ENCODE measurements around the gene ACTC1. TPM values are rescaled to one million over a fixed set of nuclear protein-coding genes. Genes with fewer than 3 reads are reported as not detected.

ACTC1 gene
- total RNA-seq = not detected in 2 replicates

DNA sequence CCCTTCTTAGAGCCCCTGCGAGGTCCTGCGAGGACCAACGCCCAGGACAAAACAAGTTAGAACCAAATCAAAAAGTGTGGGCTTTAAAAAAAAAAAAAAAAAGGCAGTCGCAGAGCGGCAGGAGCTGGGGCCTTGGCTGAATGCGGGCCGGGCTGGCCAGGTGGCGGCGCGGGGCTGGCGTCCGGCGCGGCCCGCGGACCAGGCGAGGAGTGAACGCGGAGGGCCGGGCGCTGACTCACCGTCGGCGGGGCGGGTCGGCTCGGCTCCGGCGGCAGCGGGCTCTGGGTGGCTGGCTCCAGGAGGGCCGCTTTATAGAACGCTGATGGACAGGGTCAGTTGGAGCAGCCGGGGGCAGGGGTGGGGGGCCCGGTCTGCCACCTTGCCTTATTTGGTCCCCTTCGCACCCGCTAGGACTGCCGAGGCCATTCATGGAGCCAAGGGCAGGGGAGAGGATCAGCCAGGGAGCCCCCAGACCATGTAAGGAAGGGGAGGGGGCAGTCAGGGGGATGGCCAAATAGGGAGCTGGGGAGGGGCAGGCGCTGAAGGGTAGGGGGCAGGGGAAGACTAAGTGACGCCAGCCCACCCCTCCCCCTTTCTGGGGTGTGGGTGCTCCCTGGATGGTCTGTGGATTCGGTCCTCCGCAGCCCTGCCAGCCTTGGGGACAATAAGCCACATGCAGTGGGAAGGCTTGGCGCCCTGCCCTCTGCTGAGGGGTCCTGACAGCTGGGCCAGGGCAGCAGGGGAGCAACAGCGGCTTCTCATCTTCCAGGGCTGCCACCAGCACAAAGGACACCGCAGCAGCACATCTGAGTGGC lies at the start of gene ACTC1:
Gene ACTC1, minus strand, starts transcription at position 283 of the 815 bp plus-strand sequence. CDS start 741 bp downstream, outside the sequence.

DNA sequence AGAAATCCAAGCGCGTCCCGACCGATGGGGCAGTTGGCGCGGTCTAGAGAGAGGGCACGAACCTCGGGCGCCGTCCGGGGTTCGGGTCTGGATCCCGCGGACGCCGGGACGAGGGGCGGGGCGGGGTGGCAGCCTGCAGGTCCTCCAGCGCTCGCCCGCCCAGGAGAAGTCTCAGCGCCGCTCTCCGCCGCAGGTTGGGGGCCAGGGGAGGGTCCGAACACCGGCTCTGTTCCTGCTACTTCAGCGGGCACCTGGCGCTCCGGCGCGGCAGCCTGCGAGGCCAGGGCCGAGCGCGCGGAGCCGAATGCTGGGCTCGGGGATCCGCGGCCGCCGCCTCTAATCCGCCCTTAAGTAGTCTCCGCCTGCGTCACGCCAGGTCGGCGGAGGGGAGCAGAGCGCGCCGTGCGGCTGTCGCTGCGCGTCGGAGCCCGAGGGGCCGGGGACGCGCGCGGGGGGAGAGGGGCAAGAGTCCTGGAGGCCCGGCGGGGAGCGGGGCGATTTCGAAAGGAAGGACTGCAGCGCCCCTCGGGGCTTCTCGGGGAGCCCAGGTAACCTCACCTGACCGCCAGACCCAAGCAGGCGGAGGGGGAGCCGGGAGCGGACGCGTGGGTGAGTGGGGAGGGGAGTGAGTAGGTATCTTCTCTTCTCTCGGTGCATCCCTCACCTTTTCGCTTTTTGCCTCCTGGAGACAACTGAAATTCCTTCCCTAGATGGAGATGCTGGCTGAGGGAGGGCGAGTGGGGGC lies 40.5 kb downstream of the ACTC1 start, which contains the start of gene GJD2:
Gene GJD2, minus strand, starts transcription at position 325 of the 745 bp plus-strand sequence. CDS start 510 bp downstream, outside the sequence.

Other genes starting within 250 kb of the ACTC1 start
- gene GOLGA8B, start 211.9 kb downstream of the ACTC1 start, total RNA-seq = 3.8 and 8.1 TPM in 2 replicates
- gene GJD2, start 40.6 kb downstream of the ACTC1 start, total RNA-seq = not detected in 2 replicates
- gene AQR, start 174.2 kb upstream of the ACTC1 start, total RNA-seq = 20.5 and 31.4 TPM in 2 replicates
- gene ZNF770, start 192.7 kb upstream of the ACTC1 start, total RNA-seq = 13.2 and 13.4 TPM in 2 replicates